GM18868 (cell line): ENCODE results near the gene BTBD9.

Experiments
- ATAC-seq: cut with Tn5 transposase; IDR thresholded peaks from one replicate; pipeline ENCODE4 v1.9.1; 2021; ENCODE audit warnings: mild to moderate bottlenecking, moderate library complexity; ENCODE audit not compliant: unreplicated experiment

BTBD9 gene

GRCh38 chr6:38169221-38169976 is 470.3 kb downstream of the BTBD9 start:
- ATAC-seq = no peak

DNA sequence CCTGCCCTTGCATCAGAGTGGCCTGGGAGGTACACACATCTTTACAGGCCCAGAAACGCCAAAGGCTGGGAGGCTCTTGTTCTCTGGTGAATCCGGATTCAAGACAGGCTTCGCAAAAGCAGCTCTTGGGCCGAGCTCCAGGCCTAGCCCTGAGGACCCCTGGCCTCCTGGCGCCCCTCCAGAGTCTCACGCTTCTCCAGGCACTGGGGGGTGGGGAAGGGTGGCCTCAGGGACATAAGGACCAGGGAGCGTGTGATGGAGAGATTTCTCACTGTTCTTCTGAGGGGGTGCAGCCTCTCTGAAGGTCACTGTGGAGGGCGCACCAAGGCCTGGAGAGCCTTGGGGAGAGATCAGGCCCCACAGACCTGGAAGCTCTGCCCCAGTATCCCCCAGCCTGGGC is 471.0 kb downstream of the BTBD9 start:
- no peak for ATAC-seq

DNA sequence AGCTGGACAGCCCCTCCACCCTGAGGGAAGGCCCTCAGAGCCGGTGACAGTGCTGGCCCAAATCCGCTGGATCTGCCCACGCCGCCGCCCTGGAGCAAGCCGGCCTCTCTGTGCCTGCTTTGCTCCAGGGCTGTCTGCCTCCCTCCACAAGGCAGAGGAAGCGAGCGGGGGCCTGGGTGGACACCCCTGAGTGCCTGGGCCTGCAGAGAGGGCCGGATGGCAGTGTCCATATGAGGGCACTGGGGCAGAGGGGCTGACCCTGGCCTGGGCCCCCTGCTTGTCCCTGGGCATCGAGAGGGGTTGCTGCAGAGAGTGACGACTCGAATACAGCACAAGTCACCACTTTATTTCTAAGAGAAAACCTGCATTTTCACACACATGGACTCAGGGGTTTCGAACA is 471.6 kb downstream of the BTBD9 start:
- no peak for ATAC-seq

- no peak for ATAC-seq
Observed at GRCh38 chr6:38167598-38167997, 472.1 kb downstream of the BTBD9 start.

- ATAC-seq = no peak
Observed at GRCh38 chr6:38166411-38167240, 473.1 kb downstream of the BTBD9 start.

DNA sequence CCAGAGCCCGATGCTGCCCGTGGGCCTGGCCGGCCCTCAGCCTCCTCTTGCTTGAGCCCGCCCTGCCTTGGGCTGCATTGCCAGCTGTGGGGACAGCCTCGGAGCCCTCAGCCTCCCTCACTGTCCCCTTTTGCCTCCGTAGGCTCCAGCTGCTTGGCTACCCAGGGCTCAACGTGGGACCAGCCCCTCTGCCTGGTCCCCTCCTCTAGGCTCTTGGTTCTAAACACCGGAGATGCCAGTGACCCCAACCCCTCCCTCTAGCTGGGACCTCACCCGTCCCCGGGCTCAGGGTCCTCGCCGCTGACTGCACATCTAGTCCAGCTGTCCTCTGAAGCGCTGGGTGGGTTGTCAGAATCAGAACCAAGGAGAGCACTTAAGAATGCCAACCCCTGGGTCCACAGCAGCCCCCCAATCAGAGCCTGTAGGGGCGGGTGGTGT is 475.0 kb downstream of the BTBD9 start:
- no peak for ATAC-seq

GRCh38 chr6:38164131-38164481 is 475.6 kb downstream of the BTBD9 start:
- ATAC-seq = no peak

GRCh38 chr6:38163186-38164130 is 476.3 kb downstream of the BTBD9 start:
- no peak for ATAC-seq

DNA sequence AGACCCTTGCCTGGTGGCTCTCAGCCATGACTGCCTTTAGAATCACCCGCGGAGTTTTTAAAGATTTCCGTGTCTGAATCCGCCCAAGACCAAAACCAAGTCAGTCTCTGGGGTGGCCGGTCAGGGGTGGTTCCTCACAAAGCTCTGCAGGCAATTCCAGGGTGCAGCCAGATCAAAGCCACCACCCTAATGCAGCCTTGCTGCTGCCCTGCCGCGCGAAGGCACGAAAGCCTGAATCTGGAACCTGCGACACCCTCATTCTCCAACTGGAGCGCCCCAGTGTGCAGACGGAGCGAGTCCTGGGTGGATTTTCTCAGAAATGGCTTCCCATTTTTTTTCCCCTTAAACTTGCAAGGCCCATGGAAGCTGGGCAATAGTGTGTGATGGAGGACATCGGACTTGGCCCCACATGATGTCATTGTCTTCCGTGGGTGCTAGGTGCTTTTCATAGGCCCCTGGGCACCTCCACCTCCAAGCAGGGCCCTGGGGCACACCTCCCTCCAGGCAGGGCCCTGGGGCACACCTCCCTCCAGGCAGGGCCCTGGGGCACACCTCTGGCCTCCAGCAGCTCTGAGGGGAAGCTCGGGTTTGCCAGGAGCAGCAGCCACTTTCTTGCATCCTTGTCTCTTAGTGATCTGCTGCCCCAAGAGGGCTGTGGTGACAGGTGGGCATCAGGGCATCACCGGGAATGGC is 477.1 kb downstream of the BTBD9 start:
- no peak for ATAC-seq

DNA sequence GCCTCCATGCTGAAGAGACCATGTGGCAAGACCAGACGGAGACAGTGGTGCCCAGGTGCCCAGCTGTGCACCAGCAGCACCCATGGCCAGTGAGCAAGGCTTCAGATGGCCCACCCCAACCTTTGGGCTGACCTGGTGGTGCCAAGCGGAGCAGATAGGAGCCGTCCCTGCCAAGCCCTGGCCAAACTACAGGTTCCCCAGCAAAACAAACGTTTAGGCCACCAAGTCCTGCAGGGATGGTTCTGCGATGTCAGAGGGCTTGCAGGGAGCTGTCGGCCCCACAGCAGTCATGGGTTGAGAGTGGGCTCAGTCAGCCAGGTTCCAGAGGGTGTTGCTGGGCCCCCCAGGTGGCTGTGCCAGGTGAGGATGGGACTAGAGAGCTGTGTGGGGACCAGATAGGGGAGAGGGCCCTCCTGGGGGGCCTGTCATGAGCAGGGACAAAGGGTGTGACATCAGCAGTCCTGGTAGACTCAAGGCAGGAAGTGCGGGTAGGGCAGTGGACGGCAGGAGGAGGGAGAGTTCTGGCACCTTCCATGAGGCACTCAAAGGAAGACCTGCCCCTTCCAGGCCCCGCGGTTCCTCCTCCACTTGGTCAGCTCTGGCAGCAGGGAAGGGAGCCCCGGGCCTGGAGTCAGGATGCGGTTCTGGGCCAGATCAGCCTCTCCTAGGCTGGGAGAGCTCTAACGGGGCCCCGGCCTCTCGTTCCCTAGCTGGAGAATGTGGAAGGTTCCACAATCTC is 477.8 kb downstream of the BTBD9 start:
- ATAC-seq = no peak

DNA sequence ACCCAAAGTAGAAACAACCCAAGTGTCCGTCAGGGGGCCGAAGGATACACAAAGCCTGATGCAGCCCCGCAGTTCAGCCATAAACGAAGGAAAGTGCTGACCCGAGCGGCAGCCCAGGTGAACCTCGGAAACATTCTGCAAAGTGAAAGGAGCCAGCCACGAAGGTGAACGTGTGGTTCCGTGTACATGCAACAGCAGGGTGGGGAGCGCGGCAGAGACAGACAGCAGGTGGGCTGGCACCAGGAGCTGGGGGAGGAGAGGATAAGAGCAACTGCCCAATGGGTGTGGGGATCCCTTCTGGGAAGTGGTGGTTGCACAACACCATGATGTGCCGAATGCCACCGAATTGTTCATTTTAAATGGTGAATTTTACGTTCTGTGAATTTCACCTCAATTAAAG is 478.4 kb downstream of the BTBD9 start:
- ATAC-seq = no peak

DNA sequence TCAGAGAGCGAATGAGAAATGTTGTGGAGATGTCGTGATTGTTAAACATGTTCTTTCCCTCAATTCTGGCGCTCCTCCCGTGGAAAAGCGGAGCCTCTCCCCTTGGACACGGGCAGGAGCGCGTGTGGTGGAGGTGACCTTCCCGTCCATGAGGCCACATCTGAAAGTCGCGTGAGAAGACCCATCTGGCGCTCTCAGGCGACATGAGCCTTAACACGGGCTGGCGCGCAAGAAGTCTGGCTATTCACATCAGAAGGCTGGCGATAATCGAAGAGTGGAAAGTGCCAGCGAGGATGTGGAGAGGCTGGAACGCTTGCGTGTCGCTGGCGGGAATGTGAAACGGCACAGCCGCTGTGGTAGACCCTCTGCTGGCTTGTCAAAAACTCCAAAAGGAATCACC is 478.9 kb downstream of the BTBD9 start:
- ATAC-seq = no peak

DNA sequence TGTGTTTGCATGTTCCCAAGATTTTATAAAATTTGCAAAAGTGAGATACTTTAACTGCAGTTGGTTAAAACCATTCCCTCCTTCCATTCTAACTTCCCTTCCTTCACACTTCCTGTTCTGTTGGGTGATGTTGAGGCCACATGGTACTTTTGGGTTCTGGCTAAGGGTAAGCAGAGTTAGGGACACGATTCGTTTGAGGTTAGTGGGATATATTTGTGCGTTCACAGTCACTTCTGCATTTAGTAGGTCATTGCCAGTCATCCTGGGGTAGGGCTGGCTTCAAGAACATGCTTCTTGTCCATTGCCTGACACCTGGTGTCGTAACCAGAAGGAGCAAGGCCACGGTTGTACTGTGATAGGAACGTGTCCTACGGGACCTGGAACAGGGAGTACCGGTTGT is 480.1 kb downstream of the BTBD9 start:
- no peak for ATAC-seq

- ATAC-seq = no peak
Observed at GRCh38 chr6:38158762-38159350, 480.9 kb downstream of the BTBD9 start.

GRCh38 chr6:38157905-38158304 is 481.8 kb downstream of the BTBD9 start:
- ATAC-seq = no peak

DNA sequence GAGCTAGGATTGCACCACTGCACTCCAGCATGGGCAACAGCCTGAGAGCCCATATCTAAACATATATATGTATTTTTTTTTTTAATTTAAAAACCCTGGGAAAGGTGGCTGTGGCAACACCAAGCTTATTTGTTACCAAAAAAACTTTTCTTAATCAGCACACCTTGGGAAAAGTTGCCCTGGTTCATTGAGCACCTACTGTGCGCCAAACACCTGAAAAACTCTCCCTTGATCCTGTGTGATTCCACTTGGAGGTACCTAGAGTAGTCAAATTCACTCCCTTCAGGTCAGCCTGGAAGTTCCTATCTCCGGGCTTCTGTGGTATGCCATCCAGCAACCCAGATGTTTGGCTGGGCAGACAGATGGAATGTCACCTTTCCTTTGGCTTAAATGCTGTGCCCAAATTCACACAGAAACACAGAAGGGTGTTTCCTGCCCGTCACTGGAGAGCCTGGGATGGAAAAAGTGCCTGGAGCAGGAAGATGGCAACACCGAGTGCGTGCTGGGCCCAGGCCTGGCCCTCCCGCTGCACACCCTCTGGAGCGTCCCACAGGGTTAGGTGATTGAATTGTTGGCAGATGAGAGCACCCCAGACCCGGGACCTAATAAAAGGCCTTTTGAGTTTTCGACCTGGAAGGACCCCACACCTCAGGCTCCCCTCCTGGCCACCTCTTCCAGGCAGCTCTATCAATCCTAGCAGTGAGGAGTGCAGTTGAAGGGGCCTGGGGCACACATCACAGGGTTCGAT is 482.7 kb downstream of the BTBD9 start:
- no peak for ATAC-seq

GRCh38 chr6:38155621-38156204 is 484.0 kb downstream of the BTBD9 start:
- ATAC-seq = no peak

DNA sequence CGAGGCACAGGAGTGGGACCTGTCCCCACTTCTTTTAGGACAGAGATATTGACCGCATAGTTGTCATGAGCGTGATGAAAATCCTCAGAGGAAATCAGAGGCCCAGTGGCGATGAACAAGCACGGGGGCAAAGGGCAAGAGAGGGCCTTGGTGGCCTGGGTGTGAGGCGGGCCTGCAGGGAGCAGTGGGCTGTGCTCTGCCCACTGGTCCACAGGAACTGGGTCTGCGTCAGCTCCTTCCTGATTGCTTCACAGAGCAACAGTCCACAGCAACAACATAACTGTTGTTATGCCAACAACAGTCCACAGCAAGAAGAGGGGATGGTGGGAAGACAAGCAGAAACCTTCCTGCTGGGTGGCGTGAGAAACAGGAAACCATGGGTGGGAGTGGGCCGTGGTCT is 484.6 kb downstream of the BTBD9 start:
- no peak for ATAC-seq

GRCh38 chr6:38154731-38155130 is 485.0 kb downstream of the BTBD9 start:
- ATAC-seq = no peak
